Measurements from ENCODE around the gene OAS3. TPM values are rescaled to one million over a fixed set of nuclear protein-coding genes. Genes with fewer than 3 reads are reported as not detected.
"Not testable (repeated sequence)": the region's sequence is repeated elsewhere in the genome, so short reads cannot be mapped to it uniquely, and the experiment has no call there.

OAS3 gene
- polyA plus RNA-seq, 3 donors = 7.6 to 10.8 (median 9.4) TPM

DNA sequence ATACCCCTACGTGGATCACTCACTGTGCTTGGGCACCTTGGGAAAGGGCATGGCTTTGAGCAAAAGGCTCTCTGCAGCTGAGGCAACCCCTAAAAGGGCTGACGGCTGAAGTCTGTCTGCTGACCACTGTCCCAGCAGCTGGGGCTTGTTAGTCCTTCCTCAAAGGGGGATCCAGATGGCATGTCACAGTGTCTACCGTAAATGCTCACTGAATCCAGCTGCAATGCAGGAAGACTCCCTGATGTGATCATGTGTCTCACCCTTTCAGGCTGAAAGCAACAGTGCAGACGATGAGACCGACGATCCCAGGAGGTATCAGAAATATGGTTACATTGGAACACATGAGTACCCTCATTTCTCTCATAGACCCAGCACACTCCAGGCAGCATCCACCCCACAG, 19.2 kb upstream of the OAS3 start:
- peak; percentile 54 for DNase-seq

DNA sequence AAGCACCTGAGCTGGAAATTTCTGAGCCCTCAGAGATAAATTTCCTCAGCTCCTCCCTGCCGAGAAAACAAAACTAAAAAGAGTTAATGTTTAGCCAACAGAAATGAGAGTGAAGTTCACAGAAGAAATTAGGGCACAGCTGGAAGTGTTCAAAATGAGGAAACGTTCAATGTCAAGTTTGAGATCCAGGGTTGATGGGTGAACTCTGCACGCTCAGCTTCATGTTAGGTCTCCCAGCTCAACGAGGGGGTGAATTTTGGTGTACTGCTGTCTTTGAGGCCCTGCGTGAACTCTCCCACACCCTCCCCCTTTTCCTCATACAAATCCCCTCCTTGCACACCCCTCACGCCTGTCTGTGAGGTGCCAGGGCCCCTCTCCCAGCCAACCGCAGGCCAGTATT, 13.3 kb upstream of the OAS3 start:
- peak; percentile 71 for DNase-seq

DNA sequence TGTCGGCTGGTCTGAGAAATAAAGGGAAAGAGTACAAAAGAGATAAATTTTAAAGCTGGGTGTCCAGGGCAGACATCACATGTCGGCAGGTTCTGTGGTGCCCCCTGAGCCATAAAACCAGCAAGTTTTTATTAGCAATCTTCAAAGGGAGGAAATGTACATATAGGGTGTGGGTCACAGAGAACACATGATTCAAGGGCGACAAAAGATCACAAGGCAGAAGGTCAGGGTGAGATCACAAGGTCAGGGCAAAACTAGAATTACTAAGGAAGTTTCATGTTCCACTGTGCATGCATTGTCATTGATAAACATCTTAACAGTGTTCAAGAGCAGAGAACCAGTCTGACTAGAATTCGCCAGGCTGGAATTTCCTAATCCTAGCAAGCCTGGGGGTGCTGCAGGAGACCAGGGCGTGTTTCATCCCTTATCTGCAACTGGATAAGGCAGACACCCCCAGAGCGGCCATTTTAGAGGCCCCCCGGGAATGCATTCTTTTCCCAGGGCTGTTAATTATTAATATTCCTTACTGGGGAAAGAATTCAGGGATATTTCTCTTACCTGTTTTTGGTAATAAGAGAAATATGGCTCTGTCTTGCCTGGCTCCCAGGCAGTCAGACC, 11.7 kb upstream of the OAS3 start:
- not testable (repeated sequence) for DNase-seq

DNA sequence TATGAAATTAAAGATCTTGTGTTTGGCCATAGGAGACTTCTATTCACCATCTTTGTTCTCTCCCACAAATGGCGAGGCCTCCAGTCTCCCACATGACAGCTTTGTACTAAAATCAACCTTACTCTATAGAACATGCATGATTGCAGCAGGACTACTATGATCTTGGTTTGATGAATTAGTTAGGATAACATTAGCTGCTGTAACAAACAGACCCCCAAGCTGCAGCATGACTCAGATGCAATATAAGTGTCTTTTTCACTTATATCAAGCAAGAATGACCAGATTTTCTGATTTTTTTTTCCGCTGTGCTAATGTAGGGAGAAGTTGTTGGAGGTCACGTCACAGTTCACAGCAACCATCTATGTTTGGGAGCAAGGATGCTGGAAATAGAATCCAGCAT, 10.8 kb upstream of the OAS3 start:
- DNase-seq = no peak

DNA sequence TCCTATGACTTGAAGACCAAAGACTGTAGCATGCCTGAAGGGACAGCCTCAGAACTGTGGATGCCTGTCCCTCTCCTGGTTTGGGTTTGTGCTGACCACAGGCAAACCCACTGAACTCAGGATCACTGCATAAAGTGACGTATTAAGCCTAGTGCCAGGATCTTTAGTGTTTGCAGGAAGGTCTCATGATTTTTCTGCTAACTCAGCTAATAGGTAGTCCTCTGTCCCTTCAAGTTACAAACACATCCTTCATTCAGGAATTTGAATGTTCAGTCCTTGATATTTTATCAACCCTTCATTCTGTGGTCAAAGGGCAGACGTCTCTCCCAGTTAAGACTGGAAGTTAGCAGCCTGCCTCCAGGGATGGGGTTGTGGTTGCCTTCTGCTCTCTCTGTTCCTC, 10.3 kb upstream of the OAS3 start:
- DNase-seq = no peak

DNA sequence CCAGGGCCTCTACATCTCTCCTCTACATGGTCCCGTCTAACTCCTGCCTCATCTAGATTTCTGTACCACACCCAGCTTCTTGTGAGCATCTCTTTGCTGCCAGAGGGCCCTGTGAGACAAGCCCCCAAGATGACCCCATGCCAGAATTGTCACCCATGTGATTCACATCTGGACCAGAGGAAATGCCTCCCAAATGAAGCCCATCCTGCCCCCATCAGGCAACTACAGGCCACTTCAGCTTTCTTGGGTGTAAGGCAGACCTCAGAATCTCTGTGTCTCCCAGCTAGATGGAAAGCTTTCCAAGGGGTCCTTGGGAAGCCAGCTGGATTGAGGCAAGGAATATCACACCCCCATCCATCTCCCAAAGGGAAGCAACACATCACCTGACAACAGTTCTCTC, 9.3 kb upstream of the OAS3 start:
- DNase-seq = no peak

DNA sequence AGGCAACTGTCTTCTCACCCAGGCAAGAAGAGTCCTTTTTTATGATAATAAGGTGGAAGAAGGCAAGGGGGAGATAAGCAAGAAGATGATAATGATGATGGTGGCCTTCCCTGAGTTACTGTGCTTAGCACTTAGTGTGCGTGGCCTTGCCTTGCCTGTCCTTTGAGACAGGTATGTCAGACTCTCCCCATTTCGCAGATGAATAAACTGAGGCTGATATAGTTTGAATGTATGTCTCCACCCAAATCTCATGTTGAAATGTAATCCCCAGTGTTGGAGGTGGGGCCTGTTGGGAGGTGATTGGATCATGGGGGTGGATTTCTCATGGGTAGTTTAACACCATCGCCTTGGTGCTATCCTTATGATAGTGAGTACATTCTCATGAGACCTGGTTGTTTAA, 8.6 kb upstream of the OAS3 start:
- no peak for DNase-seq

DNA sequence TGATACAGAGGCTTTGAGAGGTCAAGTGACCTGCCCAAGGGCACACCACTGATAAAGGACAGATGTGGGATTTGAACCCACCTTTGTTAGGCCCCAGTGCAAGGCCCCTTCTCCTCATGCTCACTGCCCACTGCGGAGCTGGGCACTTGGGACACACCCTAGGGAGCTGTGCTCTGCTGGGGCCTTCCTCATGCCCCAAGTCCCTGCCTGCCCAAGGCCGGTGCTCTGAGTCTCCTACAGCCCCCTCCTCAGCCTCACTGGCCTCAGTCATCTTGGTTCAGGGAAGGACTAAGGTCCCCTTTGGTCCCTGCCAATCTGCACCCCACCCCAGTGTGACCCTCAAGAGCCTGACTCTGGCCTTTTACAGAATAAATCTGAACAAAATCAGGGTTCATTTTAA, 7.9 kb upstream of the OAS3 start:
- DNase-seq = no peak

DNA sequence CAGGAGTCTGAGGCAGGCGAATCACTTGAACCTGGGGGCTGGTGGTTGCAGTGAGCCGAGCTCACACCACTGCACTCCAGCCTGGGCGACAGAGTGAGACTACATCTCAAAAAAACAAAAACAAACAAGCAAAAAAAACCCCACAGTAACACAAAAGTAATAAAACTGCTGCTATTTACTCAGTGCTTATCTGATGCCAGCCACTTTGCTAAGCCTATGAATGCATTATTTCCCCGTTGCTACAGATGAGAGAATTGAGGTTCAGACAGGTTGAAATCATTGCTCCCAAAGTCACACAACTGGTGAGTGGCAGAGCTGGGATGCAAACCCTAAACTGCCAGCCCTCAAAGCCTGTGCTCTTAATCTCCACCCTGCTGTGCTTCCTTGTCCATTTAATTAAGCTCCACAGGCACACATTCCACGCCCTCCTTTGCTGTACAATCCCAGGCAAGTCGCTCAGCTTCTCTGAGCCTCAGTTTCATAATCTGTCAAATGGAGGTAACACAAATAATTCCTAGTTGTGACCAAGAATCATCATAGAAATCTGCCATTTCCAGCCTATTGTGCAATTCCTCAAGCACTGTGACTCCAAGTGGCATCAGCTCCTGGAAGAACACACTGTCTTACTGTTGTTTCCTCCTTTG, 5.7 kb upstream of the OAS3 start:
- DNase-seq = no peak

DNA sequence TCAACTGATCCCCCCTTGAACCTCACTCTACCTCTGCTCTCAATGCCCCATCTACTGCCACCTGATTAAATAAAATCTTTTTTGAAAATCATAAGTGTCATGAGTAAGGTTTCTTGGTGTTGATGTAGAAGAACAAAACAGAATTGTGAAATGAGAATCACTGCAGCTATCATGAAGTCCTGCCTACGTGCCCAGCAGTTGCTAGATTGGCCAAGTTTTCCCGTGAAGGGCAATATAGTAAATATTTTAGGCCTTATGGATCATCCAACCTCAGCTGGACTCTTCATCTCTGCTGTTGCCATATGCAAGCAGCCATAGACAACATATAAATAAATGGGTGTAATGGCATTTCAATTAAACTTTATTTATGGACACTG, 5.2 kb upstream of the OAS3 start:
- DNase-seq = no peak

DNA sequence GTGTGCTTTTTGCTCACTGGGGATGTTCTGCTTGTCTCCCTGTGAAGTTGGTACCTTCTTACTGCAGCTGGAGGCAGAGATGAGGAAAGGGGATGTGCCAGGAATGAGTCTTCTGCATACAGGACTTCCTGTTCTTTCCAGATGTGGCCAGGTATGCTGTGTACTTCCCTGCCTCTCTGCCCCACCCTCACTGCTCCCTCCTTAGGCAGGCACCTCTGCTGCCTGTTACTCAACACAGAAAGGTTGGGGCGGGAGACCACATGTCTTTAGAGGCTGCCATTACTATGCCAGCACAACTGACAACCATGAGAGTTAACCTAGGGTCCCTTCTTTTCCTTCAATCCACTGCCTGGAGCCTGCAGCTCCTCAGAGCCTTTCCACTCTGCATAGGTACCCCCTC, 2.0 kb upstream of the OAS3 start:
- no peak for DNase-seq

DNA sequence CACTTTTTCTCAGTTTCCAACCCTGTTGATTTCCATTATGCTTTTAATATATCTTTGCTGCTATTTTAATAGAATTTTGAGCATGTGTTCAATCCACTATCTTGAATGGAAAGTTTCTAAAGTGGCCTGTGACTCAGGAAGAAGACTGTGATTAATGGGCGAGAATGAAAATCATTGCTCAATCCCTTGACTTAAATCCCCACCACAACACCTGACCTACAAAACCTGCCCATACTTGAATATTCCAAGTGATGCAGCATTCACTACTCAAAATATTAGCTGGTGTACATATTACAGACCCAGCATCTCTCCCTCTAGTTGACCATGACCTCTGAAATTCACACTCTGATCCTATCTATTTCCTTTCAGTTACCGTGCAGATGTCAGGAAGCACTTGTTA, 1.3 kb upstream of the OAS3 start:
- DNase-seq = no peak

DNA sequence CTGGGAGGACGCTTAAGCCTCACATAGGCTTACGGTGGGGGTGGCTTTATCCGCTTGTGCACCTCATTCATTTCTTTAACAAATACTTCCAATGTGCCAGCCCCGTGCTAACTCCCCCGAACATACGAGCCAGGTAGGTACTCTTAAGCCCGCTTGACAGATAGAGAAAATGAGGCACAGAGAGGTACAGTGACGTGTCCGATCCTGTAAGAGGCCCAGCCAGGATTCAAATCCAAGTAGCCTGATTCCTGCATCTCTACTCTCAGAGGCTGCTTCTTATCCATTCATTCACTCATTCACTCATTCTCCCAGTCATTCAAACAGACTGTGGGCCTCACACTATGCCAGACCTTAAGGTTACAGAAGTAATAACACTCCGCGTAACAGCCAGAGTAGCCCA, 477 bp downstream of the OAS3 start:
- DNase-seq = no peak

DNA sequence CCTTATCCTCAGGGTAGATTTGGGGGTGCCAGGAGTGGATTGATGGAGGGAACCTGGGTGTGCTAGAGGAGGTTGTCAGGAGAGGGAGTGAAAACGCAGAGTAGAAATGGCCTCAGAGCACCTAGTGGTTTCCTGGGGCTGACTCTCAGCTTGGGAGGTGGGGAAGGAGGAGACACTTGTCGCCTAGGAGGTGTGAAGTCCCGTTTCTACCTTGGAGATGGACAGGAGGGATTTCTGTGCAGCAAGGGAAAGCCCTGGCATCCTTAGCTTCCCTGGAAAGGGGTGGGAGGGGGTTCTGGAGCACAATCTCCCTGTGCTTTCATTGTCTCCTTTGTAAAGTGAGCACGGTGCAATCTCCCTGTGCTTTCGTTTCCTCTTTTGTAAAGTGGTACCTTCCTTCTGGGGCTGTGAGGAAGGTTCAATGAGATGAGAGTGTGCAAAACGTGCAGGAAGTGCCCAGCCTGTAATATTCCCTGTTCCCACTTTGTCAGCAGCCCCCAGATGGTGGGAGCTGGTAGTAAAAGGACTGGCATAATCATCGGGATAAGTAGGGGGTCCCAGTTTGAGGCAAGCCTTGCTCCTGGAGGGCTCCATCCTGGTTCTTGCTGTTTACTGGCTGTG, 1.6 kb downstream of the OAS3 start:
- DNase-seq = no peak

DNA sequence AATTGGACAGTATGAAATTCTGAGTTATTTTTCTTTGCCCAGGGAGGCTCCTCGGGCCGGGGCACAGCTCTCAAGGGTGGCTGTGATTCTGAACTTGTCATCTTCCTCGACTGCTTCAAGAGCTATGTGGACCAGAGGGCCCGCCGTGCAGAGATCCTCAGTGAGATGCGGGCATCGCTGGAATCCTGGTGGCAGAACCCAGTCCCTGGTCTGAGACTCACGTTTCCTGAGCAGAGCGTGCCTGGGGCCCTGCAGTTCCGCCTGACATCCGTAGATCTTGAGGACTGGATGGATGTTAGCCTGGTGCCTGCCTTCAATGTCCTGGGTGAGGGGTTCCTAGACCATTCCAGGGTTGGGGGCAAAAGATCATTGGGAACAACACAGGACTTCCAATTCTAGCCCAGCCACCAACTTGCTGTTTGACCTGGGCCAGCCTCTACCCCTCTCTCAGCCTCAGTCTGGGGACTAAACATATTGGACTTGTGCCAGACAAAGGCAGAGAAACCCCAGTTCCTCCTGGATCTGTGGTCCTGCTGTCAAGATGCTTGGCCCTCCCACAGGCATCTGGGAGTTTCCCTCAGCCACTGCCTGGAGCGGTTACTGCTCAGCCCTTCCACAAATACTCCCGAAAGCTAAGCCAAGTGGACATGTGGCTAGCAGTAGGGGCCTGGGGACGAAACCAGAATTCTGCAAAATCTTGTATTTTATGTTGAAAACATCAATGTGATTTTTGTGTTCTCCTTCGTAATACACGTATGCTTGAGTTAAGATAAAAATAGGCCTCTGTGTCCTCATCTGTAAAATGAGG, 3.5 kb downstream of the OAS3 start:
- DNase-seq = no peak

DNA sequence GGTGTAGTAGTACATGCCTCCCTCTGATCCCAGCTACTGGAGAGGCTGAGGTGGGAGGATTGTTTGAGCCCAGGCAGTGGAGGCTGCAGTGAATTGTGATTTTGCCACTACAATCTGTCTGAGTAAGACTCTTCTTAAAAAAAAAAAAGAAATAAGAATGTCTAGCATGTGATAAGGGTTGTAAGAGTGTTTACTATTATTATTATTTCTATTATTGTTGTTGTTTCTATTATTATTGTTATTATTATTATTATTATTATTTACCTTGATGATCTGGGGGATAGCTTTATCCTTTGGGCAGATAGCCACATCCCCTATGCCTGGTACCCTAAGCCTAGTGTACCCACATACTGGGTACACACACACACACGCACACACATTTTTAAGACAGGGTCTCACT, 4.3 kb downstream of the OAS3 start:
- DNase-seq = no peak

DNA sequence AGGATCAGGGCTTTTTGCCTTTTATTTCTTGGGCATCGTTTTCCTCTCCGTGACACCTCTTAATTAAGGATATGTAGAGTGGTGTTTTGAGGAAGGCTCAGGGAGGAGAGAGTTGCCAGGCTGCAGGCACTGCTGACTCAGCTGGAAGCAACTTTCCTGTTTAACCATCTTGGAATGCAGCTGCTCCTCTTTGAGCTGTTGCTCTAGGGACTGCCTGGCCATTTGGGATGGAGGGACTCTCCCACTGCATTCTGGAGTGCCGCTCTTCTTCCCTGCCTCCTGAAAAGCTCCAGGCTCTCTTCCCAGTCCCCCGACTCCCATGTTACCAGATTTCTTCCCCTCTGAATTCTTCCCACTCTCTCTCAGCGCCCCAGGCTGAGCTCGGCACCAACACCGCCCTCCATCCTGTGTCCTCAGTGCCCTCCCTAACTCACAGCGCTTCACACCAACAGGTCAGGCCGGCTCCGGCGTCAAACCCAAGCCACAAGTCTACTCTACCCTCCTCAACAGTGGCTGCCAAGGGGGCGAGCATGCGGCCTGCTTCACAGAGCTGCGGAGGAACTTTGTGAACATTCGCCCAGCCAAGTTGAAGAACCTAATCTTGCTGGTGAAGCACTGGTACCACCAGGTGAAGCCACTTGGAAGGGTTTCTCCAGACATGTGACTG, 5.9 kb downstream of the OAS3 start:
- no peak for DNase-seq

DNA sequence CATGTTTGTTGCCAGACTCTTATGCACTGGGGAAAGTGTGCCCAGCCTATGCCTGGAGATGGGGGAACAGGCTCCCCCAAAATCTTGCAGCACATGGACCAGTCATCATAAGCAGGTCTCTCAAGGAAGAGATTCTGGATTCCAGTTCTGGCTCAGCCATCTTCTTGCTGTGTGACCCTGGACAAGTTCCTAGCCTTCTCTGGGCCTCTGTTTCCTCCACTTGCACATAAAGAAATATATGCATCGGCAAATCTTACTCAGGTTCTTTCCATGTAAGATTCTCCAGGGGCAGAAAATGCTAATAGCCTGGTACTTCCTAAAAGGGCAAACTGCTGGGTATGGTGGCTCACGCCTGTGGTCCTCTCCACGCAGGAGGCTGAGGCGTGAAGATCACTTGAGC, 7.2 kb downstream of the OAS3 start:
- DNase-seq = no peak

DNA sequence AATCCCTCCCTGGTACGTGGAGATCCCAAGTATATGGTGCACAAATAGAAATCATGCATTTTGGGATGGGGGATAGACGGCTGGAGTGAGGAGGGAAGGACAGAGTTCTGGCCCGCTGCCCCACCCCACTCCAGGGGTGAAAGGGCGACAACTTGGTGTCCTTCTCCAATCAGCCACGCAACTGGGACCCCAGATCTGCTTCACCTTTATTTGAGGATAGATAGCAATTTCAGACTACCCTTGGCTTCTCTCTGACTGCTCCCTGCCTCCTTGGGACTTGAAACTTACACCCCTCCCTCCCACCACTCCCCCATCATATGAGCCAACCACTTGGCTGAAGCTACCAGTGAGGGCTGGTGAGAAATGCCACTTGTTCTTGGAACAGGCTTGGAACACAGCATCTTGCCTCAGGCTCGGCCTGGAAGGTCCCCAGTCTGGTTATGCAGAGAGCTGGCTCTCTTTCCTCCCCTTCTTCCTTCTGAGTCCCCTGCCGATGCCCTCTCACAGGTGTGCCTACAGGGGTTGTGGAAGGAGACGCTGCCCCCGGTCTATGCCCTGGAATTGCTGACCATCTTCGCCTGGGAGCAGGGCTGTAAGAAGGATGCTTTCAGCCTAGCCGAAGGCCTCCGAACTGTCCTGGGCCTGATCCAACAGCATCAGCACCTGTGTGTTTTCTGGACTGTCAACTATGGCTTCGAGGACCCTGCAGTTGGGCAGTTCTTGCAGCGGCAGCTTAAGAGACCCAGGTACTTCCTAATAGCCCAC, 8.1 kb downstream of the OAS3 start:
- no peak for DNase-seq

DNA sequence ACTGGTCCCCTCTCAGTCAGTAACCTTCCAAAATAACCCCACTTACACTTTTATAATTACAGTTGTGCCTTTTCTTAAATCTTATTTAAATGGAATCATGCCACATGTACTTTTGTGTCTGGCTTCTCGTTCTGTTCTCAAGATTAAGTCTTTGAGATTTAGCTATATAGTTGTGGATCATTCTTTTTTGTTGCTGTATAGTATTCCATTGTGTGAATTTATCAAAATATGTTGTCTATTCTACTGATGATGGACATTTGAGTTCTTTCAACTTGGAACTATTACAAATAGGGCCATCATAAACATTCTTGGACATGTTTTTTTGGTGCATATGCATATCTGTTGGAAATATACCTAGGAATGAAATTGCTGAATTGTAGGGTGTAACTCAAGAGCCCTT, 9.0 kb downstream of the OAS3 start:
- no peak for DNase-seq

DNA sequence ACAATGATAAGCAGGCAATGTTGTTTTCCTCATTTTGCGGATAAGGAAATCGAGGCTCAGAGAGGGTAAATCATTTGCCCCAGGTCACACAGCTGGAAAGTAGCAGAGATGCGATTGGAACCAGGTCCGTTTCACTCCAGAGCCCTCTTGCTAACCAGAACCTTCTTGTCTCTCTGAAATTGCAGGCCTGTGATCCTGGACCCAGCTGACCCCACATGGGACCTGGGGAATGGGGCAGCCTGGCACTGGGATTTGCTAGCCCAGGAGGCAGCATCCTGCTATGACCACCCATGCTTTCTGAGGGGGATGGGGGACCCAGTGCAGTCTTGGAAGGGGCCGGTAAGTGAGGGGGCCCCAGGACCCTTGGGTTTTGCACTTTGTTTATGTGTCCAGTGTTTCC, 9.5 kb downstream of the OAS3 start:
- DNase-seq = no peak

DNA sequence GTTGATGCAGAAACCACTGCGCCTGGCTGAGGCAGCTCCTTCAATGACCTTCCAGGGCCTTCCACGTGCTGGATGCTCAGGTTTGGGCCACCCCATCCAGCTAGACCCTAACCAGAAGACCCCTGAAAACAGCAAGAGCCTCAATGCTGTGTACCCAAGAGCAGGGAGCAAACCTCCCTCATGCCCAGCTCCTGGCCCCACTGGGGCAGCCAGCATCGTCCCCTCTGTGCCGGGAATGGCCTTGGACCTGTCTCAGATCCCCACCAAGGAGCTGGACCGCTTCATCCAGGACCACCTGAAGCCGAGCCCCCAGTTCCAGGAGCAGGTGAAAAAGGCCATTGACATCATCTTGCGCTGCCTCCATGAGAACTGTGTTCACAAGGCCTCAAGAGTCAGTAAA, 10.5 kb downstream of the OAS3 start:
- no peak for DNase-seq

Data from renal pelvis (tissue), 4 donors.